HG03159 (cell line): ENCODE results near the gene OR13C5.
A peak's percentile ranks its signal among the peaks of the same experiment; 100 is the strongest.
"Not testable (repeated sequence)": the region's sequence is repeated elsewhere in the genome, so short reads cannot be mapped to it uniquely, and the experiment has no call there.

Source experiments
- ATAC-seq: cut with Tn5 transposase; IDR thresholded peaks from one replicate; pipeline ENCODE4 v1.9.1; 2021; ENCODE audit warnings: mild to moderate bottlenecking, moderate library complexity; ENCODE audit not compliant: unreplicated experiment

OR13C5 gene

DNA sequence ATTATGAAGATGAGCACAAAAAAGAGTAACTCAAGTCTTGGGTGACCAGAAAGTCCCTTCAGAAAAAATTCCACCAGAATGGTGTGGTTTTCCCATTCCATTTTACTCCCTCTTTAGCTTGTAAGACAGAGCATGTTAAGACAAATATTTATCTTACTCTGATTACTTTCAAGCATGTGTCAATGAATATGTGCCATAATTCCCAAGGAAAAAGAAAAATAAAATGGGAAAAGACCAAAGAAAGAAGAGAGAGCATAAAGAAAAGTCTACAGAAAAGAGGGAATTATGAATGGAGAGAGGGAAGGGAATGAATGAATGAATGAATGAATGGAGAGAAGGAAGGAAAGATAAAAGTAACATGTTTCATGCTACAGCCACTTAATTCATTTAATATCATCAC lies at the start of gene OR13C5:
Gene OR13C5, minus strand, starts transcription at position 101 of the 400 bp plus-strand sequence. Its CDS starts 0 bp downstream, at position 101.
- ATAC-seq = not testable (repeated sequence)

GRCh38 chr9:104635456-104635855 lies 36.2 kb upstream of the OR13C5 start:
- ATAC-seq = no peak

DNA sequence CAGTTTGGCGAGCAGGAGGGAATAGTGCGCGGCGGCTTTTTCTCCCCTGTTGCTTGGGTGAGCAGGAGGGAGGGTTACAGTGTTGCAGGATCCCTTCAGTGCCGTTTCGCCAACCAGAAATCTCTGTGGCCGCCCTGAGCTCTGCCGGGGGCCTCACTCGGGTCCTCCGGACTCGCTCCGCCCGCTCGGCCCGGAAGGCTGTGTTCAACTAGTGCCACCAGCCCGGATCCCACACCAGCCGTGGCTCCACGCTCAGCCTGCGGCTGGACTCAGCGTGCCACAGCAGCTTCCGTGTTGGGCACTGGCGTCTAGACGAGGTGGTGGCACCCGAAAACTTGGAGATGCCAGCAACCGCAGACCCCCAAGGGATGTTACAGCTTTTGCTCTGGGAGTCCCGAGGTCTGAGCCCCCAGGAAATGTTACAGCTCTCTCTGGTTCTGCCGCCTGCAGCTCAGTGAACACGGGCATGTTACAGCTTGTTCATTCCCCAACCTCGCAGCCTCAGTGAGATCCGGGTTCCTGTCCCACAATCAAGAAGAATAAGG lies 34.8 kb upstream of the OR13C5 start:
- no peak for ATAC-seq

GRCh38 chr9:104625964-104626363 lies 26.8 kb upstream of the OR13C5 start:
- ATAC-seq = not testable (repeated sequence)

GRCh38 chr9:104618104-104618503 lies 18.9 kb upstream of the OR13C5 start, which contains the start of gene OR13C9:
TSS of gene OR13C9 (minus strand) at chr9:104618204. CDS start at chr9:104618204, 0 bp downstream.
- ATAC-seq = no peak

DNA sequence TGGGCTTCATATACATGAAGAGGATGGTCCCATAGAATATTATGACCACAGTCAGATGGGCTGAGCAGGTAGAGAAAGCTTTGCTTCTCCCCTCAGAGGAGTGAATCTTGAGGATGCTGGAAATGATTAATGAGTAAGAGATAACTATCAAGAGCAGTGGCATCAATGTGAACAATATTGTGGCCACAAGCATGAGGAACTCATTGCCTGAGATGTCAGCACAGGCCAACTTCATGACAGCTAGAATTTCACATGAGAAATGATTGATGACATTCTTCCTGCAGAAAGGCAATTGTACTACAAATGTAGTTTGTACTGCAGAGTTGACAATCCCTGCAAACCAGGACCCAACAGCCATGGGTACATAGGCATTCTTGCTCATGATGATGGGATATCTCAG lies 18.2 kb upstream of the OR13C5 start:
- no peak for ATAC-seq

GRCh38 chr9:104611213-104611612 lies 12.0 kb upstream of the OR13C5 start:
- ATAC-seq = no peak

DNA sequence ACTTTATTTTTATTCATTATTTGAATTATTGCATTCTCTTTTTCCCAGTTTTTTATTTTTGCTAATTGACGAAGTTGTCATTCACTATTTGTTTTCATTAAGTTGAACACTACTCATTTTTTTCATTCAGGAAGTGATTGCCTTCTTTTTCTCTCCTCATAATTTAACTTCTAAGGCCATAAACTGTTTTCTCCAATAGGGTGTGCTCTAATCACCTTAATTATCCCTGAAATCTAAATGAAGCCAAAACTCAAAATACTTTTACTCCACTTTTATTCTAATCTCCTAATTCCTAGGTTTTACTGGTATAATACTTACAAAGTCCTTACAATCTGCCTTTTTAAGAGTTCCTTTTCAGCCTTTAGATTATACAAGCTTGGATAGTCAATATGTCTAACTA lies 9.1 kb upstream of the OR13C5 start:
- ATAC-seq = no peak

DNA sequence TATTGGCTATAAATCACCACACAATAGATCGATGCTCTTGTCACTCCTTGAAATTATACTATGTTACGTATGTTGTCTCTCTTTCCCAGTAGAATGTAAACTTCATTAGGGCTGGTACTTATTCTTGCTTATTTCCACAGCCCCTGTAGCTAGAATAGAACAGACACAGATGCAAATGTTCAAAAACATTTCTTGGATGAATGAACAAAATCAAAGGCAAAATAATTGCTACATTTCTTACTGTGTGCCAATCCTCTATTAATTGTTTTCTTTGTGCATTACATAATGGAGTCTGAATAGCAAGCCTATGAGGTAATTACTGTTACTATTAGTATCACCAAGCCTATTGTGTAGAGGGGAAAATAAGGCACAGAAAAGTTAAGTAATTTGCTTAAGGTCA lies 6.9 kb upstream of the OR13C5 start:
- no peak for ATAC-seq

GRCh38 chr9:104605527-104605926 lies 6.3 kb upstream of the OR13C5 start, which contains the start of gene OR13C2:
TSS of gene OR13C2 (minus strand) at chr9:104605627. CDS start at chr9:104605627, 0 bp downstream.
- ATAC-seq = not testable (repeated sequence)

DNA sequence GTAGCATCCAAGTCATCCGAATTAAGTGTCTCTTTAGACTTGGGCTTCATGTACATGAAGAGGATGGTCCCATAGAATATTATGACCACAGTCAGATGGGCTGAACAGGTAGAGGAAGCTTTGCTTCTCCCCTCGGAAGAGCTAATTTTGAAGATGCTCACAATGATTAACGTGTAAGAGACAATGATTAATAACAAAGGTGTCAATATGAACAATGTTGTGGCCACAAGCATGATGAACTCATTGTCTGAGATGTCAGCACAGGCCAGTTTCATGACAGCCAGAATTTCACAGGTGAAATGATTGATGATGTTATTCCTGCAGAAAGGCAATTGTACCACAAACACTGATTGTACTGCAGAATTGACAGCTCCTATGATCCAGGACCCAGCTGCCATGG lies 5.6 kb upstream of the OR13C5 start:
- peak; percentile 74 for ATAC-seq

GRCh38 chr9:104598749-104599148 lies 464 bp downstream of the OR13C5 start:
- ATAC-seq = not testable (repeated sequence)

GRCh38 chr9:104589626-104590025 lies 9.6 kb downstream of the OR13C5 start:
- no peak for ATAC-seq

DNA sequence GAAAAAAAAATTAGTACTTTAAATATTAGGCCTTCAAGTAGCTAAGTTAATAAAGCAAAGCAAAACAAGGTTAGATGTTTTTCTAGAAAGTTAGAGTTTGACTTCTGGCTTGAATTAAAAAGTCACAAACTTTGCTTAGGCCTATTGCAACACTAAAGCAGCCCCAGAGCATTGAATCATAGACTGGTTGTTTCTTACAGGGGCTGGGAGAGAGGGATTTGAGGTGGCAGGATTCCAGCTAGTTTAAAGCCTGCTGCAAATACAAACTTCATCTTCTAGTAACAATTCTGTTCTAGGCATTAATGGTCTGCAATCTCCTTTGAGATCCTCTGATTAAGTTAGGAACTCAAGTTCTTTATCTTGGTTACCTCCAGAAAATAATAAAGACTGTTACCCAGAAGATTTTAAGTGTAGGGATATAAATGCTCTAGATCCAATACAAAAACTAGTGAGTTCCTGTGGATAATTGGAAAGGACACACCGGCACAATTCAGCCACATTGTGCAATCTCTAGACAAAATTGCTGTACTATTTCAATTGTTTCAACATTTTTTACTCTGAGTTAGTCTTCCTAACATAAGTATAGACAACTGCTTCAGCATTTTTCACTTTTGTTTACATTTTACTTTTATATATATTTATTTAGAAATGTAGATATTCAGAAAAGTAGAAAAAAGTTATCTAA lies 12.6 kb downstream of the OR13C5 start:
- ATAC-seq = no peak

DNA sequence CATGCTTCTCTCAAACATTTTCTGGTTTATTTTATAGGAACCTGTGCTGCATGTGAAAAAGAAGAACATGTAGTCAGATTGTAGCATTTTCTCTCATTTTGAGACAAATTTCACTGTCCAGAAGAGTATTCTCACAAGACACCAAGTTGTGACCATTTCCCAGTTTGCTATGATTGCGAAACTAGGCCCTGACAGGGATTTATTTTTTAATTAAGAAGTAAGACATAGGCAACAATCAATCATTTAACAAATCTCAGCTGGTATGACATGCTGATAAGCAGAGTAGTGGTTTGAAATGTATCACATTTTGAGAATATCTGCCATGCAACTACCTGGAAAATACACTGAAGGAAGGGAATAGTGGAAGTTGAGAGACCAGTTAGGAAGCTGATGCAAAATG lies 18.7 kb downstream of the OR13C5 start:
- no peak for ATAC-seq

DNA sequence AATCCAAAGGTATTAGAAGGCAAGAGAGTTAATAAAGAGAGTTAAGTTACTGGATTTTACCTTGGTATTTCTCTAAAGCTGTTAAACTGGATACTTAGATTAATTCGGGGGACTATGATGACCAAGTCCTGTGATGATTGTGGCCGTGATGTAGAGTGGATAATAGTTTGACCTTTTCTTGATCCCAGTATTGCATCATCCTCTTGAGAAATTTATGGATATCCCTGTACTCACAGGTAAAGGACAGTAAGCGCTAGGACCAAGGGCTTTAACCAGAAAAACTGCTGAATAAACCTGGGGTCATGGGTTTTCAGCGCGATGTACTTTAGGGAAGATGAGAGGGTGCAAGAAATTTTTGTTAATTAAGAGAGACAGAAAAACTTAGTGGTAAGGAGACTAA lies 21.9 kb downstream of the OR13C5 start:
- no peak for ATAC-seq

- no peak for ATAC-seq
Observed at GRCh38 chr9:104575456-104575855, 23.8 kb downstream of the OR13C5 start.

GRCh38 chr9:104572612-104573011 lies 26.6 kb downstream of the OR13C5 start:
- no peak for ATAC-seq

DNA sequence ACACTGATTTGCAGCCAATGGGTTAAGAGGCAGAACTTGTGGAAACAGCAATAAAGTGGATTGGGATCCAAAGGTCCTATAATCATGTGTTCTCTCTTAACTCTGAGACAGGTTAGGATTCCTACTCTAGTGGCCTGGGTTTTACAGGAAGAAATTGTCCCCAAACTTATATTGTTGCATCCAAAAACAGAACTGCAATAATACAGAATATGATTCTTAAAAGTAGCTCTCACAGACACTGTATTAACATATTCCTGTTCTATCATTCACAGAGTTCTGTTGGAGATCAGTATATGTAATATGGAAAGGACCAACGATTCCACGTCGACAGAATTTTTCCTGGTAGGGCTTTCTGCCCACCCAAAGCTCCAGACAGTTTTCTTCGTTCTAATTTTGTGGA lies 30.3 kb downstream of the OR13C5 start, which contains the start of gene OR13C8:
Gene OR13C8, plus strand, starts transcription at position 301 of the 400 bp plus-strand sequence. Its CDS starts 0 bp downstream, at position 301.
- ATAC-seq = no peak

- no peak for ATAC-seq
Observed at GRCh38 chr9:104564358-104564757, 34.9 kb downstream of the OR13C5 start.

- no peak for ATAC-seq
Observed at GRCh38 chr9:104556830-104557634, 42.2 kb downstream of the OR13C5 start.

- ATAC-seq = no peak
Observed at GRCh38 chr9:104555521-104555920, 43.7 kb downstream of the OR13C5 start.
